GM20000 (cell line): ENCODE measurements around the gene ENPP6.
A peak's percentile ranks its signal among the peaks of the same experiment; 100 is the strongest.

Experiments
- DNase-seq: peaks from one replicate; pipeline ENCODE4 v3.0.0; 2012; ENCODE audit warnings: low spot score
- TF ChIP-seq, protein P1 (sequence below): IDR thresholded peaks from 2 replicates; pipeline ENCODE4 v1.5.1; 2012; ENCODE audit warnings: mild to moderate bottlenecking, control low read depth; ENCODE audit errors: extremely low read depth, missing control alignments

Gene ENPP6

DNA sequence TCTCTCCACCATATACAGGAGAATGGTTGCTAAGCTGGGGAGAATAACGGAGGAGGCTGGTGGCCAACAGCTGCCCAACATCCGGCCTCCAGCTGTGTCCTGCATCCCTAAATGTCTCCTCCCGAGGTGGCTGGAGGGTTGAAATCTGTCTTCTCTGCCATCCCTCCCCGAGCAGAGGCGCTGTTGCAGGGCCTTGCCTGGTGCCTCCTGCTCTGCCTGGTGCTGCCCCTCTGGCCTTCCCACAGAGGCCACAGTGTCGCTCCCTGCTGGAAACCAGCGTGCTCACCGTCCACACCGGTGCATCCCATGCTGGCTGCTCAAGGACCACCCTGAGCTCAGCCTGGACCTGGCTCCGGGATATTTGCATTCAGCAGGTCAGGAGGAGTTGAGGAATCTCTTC is 115.2 kb downstream of the ENPP6 start:
- TF ChIP-seq, protein P1, sequence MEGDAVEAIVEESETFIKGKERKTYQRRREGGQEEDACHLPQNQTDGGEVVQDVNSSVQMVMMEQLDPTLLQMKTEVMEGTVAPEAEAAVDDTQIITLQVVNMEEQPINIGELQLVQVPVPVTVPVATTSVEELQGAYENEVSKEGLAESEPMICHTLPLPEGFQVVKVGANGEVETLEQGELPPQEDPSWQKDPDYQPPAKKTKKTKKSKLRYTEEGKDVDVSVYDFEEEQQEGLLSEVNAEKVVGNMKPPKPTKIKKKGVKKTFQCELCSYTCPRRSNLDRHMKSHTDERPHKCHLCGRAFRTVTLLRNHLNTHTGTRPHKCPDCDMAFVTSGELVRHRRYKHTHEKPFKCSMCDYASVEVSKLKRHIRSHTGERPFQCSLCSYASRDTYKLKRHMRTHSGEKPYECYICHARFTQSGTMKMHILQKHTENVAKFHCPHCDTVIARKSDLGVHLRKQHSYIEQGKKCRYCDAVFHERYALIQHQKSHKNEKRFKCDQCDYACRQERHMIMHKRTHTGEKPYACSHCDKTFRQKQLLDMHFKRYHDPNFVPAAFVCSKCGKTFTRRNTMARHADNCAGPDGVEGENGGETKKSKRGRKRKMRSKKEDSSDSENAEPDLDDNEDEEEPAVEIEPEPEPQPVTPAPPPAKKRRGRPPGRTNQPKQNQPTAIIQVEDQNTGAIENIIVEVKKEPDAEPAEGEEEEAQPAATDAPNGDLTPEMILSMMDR: no peak
- DNase-seq: no peak

DNA sequence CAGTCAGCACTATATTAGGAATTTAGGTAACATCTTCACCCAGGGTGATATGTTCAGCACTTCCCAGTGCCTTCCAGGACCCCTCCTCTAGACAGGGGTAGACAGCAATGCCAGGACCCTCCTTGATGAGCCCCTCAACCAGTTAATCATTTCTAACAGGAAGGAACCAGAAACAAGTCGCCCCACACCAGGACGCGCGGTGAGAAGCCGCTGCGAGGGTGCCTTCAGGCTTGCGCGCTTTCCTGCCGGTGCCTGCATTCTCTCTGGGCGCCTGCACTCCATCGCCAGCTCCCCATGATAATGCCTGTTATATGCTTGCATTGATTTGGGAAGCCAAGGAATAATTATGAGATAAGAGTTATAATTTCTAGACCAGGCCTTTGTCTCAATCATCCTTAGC is 116.0 kb downstream of the ENPP6 start:
- no peak for DNase-seq
- TF ChIP-seq, protein P1: no peak

DNA sequence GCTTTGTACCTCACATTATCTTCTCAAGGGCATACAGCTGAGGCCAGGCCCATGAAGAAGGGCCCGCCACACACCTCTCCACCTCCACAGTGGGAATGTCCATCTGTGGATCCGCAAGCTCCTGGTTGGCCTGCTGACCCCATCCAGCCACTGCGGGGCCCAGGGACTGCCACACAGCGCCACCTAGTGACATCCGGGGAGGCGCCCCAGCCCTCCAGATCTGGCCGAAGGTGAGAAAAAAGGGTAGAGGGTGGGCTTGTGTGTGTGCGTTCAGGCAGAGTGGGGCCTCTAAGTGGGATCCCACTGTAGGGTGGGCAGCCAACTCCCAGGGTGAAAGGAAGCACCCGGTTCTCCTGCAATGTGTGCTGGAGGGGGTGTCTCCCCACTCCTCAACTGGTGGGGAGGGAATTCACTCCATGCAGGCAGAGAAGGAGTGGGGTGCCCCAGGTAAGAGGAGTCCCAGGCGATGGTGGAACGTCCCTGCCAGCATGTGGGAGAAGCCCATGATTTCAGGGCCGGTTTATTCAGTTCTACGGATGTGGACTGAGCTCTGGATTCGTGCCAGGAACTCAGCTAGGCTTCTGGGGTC is 117.3 kb downstream of the ENPP6 start:
- DNase-seq: no peak
- TF ChIP-seq, protein P1: no peak

DNA sequence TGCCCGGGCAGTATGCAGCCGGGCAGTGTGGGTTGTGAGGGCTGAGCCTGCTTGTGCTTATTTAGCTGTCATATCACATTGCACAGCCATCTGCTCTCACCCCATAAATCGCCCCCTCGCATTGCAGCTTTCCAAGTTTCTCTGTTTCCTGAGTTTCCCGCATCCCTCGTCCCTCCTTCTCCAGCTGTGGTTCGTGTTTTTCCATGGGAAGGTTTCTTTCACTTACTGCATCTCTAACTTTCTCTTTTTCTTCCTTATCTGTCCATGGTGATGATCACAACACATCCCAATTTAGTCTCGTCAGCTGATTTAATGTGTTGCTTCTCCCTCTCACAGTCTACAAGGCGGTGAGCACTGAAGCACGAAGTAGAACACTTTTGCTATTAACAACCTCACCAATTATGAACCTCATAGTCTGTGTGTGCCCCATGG is 118.1 kb downstream of the ENPP6 start:
- TF ChIP-seq, protein P1: no peak
- no peak for DNase-seq

DNA sequence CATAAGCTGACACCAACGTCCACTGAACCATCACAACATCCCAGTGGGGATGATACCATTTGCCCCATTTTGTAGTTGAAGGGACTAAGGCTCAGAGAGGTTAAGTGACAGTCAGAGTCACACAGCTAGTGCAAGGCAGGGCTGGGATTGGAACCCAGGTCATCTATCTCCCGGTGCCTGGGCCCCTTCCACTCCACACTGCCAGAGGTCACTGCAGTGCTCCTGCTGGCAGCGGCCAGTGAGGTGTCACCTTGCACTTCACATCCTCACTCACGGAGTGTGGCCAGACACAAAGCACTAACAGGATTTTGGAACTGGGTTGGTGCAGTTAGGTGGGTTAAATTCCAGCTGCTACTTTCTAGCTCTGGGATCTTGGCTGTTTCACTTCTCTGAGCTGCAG is 118.7 kb downstream of the ENPP6 start:
- TF ChIP-seq, protein P1: no peak
- DNase-seq: no peak

DNA sequence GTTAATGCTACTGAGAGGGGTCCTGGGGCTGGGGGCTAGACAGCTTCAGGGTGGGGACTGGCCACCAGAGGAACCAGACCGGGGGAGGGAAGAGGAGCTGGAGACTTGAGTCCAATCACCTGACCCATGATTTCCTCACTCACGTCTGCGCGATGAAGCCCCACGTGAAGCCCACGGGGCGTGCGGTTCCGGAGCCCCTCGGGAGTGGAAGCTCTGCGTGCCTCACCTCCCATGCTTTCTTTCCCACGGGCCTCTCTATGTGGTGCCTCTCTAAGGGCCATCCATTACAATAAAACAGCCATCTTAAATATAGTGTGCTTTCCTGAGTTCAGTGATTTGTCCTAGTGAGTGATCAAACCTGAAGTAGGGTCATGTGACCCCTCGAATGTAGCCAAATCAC is 119.9 kb downstream of the ENPP6 start:
- DNase-seq: no peak
- TF ChIP-seq, protein P1: no peak

DNA sequence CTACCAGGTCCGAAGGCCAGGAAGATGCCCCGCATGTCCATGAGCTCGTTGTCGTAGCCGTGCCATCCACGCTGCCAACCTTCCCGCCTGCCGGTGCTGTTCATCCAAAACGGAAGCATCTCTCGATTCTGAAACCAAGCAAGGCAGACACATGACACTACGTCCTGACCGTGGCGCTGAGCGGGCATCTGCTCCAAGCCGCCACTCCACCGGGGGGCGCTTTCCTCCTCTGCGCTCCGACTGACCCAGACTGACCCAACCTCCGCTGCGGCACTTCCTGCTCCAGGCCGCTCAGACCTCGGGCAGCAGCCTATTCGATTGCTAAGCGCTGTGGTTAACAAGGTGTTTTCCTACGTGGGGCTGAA is 120.5 kb downstream of the ENPP6 start:
- TF ChIP-seq, protein P1: no peak
- peak; percentile 28 for DNase-seq
